Measurements from ENCODE around the gene CSHL1. TPM values are rescaled to one million over a fixed set of nuclear protein-coding genes. Genes with fewer than 3 reads are reported as not detected.
A peak's percentile ranks its signal among the peaks of the same experiment; 100 is the strongest.
"Not testable (repeated sequence)": the region's sequence is repeated elsewhere in the genome, so short reads cannot be mapped to it uniquely, and the experiment has no call there.

Gene CSHL1
- polyA plus RNA-seq, 6 donors from 2014 or later, result not detected

GRCh38 chr17:63922402-63922801, 11.3 kb upstream of the CSHL1 start:
- H3K36me3 Mint-ChIP-seq, H3K9me3 Mint-ChIP-seq, H3K27me3 Mint-ChIP-seq: not testable (repeated sequence)
- Mint-ChIP-seq H3K27ac (peak overlapping the region; percentile 93 to 100 (median 96)), H3K4me1 (peaks cover 36 to 92% (median 83%) of the 10 kb centered on the region in 3 donors), H3K4me3 (peak overlapping the region; percentile 69 to 92 (median 78))
- peak; percentile 73 for ATAC-seq (ENCODE audit: low read depth in 2 of 2)
- DNase-seq, result peak; percentile 80

GRCh38 chr17:63920779-63921178, 9.7 kb upstream of the CSHL1 start:
- peak overlapping the region in 7 of 8 donors; percentile 22 to 77 (median 45) for H3K4me3 Mint-ChIP-seq
- H3K36me3 Mint-ChIP-seq; H3K9me3 Mint-ChIP-seq; H3K27me3 Mint-ChIP-seq; ATAC-seq (ENCODE audit: low read depth in 2 of 2): not testable (repeated sequence)
- peak; percentile 49 for DNase-seq
- peak overlapping the region; percentile 44 to 91 (median 62) for H3K27ac Mint-ChIP-seq
- H3K4me1 Mint-ChIP-seq, result peaks cover 43 to 92% (median 82%) of the 10 kb centered on the region in 3 donors

- not testable (repeated sequence) for ATAC-seq (ENCODE audit: low read depth in 2 of 2); H3K27me3 Mint-ChIP-seq; H3K36me3 Mint-ChIP-seq; DNase-seq; H3K9me3 Mint-ChIP-seq
- H3K4me3 Mint-ChIP-seq, result peak overlapping the region in 7 of 8 donors; percentile 74 to 90 (median 82)
- H3K27ac Mint-ChIP-seq, result peak overlapping the region; percentile 78 to 91 (median 88)
- peaks cover 42 to 92% (median 81%) of the 10 kb centered on the region in 3 donors for H3K4me1 Mint-ChIP-seq
Observed at GRCh38 chr17:63920050-63920449, 9.0 kb upstream of the CSHL1 start.

- Mint-ChIP-seq H3K27me3 (no peaks in the 10 kb centered on the region), H3K36me3 (no peaks in the 10 kb centered on the region), H3K27ac (peak overlapping the region; percentile 58 to 98 (median 92)), H3K4me3 (peak overlapping the region; percentile 1 to 90 (median 80)), H3K4me1 (peaks cover 38 to 92% (median 80%) of the 10 kb centered on the region in 3 donors), H3K9me3 (no peaks in the 10 kb centered on the region)
- ATAC-seq (ENCODE audit: low read depth in 2 of 2) (peak; percentile 37 to 46), DNase-seq (peak; percentile 83)
Observed at GRCh38 chr17:63919311-63919723, 8.3 kb upstream of the CSHL1 start.

GRCh38 chr17:63918789-63919305, 7.8 kb upstream of the CSHL1 start, which contains the start of gene GH1:
Gene GH1, minus strand, starts transcription at chr17:63918839. Its CDS starts 63 bp downstream, at chr17:63918776.
- not testable (repeated sequence) for ATAC-seq (ENCODE audit: low read depth in 2 of 2); H3K36me3 Mint-ChIP-seq; H3K27me3 Mint-ChIP-seq; DNase-seq; H3K9me3 Mint-ChIP-seq
- H3K27ac Mint-ChIP-seq, result peak within 1 kb of the TSS; percentile 58 to 98 (median 92)
- H3K4me3 Mint-ChIP-seq, result peak within 1 kb of the TSS; percentile 1 to 90 (median 80)
- H3K4me1 Mint-ChIP-seq, result peaks cover 37 to 94% (median 82%) of the 10 kb centered on the region in 3 donors

GRCh38 chr17:63918305-63918704, 7.2 kb upstream of the CSHL1 start:
- Mint-ChIP-seq H3K4me1 (peaks cover 37 to 96% (median 83%) of the 10 kb centered on the region in 3 donors), H3K4me3 (no peak overlapping the region), H3K27me3 (no peaks in the 10 kb centered on the region), H3K27ac (peak overlapping the region in 3 of 6 donors; percentile 54 to 88 (median 85)), H3K36me3 (no peaks in the 10 kb centered on the region), H3K9me3 (no peaks in the 10 kb centered on the region)
- no peak for DNase-seq
- ATAC-seq (ENCODE audit: low read depth in 2 of 2), result no peak

- H3K27me3 Mint-ChIP-seq, result no peaks in the 10 kb centered on the region
- no peaks in the 10 kb centered on the region for H3K36me3 Mint-ChIP-seq
- DNase-seq (no peak), ATAC-seq (ENCODE audit: low read depth in 2 of 2) (no peak)
- H3K9me3 Mint-ChIP-seq, result no peaks in the 10 kb centered on the region
- peak overlapping the region in 1 of 6 donors; percentile 81 for H3K27ac Mint-ChIP-seq
- peak overlapping the region in 1 of 8 donors; percentile 22 for H3K4me3 Mint-ChIP-seq
- H3K4me1 Mint-ChIP-seq, result peaks cover 36 to 96% (median 83%) of the 10 kb centered on the region in 3 donors
Observed at GRCh38 chr17:63917646-63918045, 6.6 kb upstream of the CSHL1 start.

GRCh38 chr17:63917206-63917605, 6.1 kb upstream of the CSHL1 start:
- H3K36me3 Mint-ChIP-seq; H3K27me3 Mint-ChIP-seq; H3K9me3 Mint-ChIP-seq; ATAC-seq (ENCODE audit: low read depth in 2 of 2); DNase-seq: not testable (repeated sequence)
- H3K4me1 Mint-ChIP-seq, result peaks cover 37 to 96% (median 83%) of the 10 kb centered on the region in 3 donors
- peak overlapping the region in 1 of 6 donors; percentile 73 for H3K27ac Mint-ChIP-seq
- H3K4me3 Mint-ChIP-seq, result peak overlapping the region in 1 of 8 donors; percentile 22

GRCh38 chr17:63916566-63917185, 5.6 kb upstream of the CSHL1 start:
- Mint-ChIP-seq H3K4me1 (peaks cover 38 to 94% (median 84%) of the 10 kb centered on the region in 3 donors), H3K4me3 (peak overlapping the region in 5 of 8 donors; percentile 3 to 86 (median 60)), H3K36me3 (no peaks in the 10 kb centered on the region), H3K27me3 (no peaks in the 10 kb centered on the region), H3K9me3 (no peaks in the 10 kb centered on the region), H3K27ac (peak overlapping the region in 3 of 6 donors; percentile 3 to 62 (median 35))
- DNase-seq (no peak), ATAC-seq (ENCODE audit: low read depth in 2 of 2) (no peak)

- Mint-ChIP-seq H3K27ac (peak overlapping the region; percentile 14 to 92 (median 39)), H3K4me1 (peaks cover 42 to 90% (median 84%) of the 10 kb centered on the region in 3 donors), H3K4me3 (peak overlapping the region; percentile 3 to 86 (median 64))
- H3K36me3 Mint-ChIP-seq, H3K9me3 Mint-ChIP-seq, H3K27me3 Mint-ChIP-seq: not testable (repeated sequence)
- peak; percentile 76 to 78 for ATAC-seq (ENCODE audit: low read depth in 2 of 2)
- peak; percentile 62 for DNase-seq
Observed at GRCh38 chr17:63915753-63916152, 4.7 kb upstream of the CSHL1 start.

GRCh38 chr17:63914471-63914870, 3.4 kb upstream of the CSHL1 start:
- H3K36me3 Mint-ChIP-seq, result no peaks in the 10 kb centered on the region
- peak overlapping the region in 2 of 8 donors; percentile 41 to 43 for H3K4me3 Mint-ChIP-seq
- peaks cover 35 to 78% (median 71%) of the 10 kb centered on the region in 3 donors for H3K4me1 Mint-ChIP-seq
- H3K27ac Mint-ChIP-seq, result peak overlapping the region in 1 of 6 donors; percentile 87
- no peaks in the 10 kb centered on the region for H3K9me3 Mint-ChIP-seq
- ATAC-seq (ENCODE audit: low read depth in 2 of 2) (no peak), DNase-seq (no peak)
- H3K27me3 Mint-ChIP-seq, result peaks cover 0 to 4% (median 0%) of the 10 kb centered on the region in 3 donors

GRCh38 chr17:63911657-63912100, 621 bp upstream of the CSHL1 start:
- H3K27me3 Mint-ChIP-seq, result peaks cover 0 to 4% (median 0%) of the 10 kb centered on the region in 3 donors
- H3K9me3 Mint-ChIP-seq, result no peaks in the 10 kb centered on the region
- ATAC-seq (ENCODE audit: low read depth in 2 of 2) (peak; percentile 39 to 54), DNase-seq (peak; percentile 62)
- no peaks in the 10 kb centered on the region for H3K36me3 Mint-ChIP-seq
- peaks cover 29 to 54% (median 51%) of the 10 kb centered on the region in 3 donors for H3K4me1 Mint-ChIP-seq
- no peak overlapping the region for H3K4me3 Mint-ChIP-seq
- H3K27ac Mint-ChIP-seq, result peak overlapping the region in 2 of 6 donors; percentile 51 to 94

GRCh38 chr17:63910096-63910495, 962 bp downstream of the CSHL1 start:
- ATAC-seq (ENCODE audit: low read depth in 2 of 2) (no peak), DNase-seq (no peak)
- peaks cover 0 to 4% (median 0%) of the 10 kb centered on the region in 3 donors for H3K27me3 Mint-ChIP-seq
- peak overlapping the region in 1 of 8 donors; percentile 25 for H3K4me3 Mint-ChIP-seq
- no peaks in the 10 kb centered on the region for H3K36me3 Mint-ChIP-seq
- peak overlapping the region in 1 of 6 donors; percentile 53 for H3K27ac Mint-ChIP-seq
- no peaks in the 10 kb centered on the region for H3K9me3 Mint-ChIP-seq
- H3K4me1 Mint-ChIP-seq, result peaks cover 16 to 38% (median 36%) of the 10 kb centered on the region in 3 donors
